Panc1 (cell line): ENCODE measurements around the gene CFAP45.

ENCODE experiments used
- POLR2AphosphoS5 ChIP-seq: IDR thresholded peaks from 2 replicates; pipeline ENCODE4 v1.6.1; 2012; ENCODE audit warnings: mild to moderate bottlenecking, low read depth, low read length, moderate library complexity
- SIN3A ChIP-seq: IDR thresholded peaks from 2 replicates; pipeline ENCODE4 v1.6.1; 2012; ENCODE audit warnings: low read depth, mild to moderate bottlenecking, low read length, moderate library complexity, borderline replicate concordance; ENCODE audit not compliant: insufficient read depth
- TCF7L2 ChIP-seq: IDR thresholded peaks from 2 replicates; pipeline ENCODE4 v1.6.1; 2011; ENCODE audit warnings: mild to moderate bottlenecking, low read depth, low read length, inconsistent platforms
- TF ChIP-seq, protein P1 (sequence below): fragments of 450-650 bp; IDR thresholded peaks from 2 replicates; pipeline ENCODE4 v1.5.1; 2017; ENCODE audit warnings: mild to moderate bottlenecking
- TF ChIP-seq, protein P2 (sequence below), 2 experiments: IDR thresholded peaks; 2 replicates each; pipeline ENCODE4 v1.6.1; 2011 to 2012; ENCODE audit warnings: low read depth in 2 of 2, control low read depth in 1 of 2, low read length in 1 of 2, mild to moderate bottlenecking in 1 of 2, moderate library complexity in 1 of 2; ENCODE audit not compliant: insufficient read depth in 1 of 2

- TF ChIP-seq, protein P1, sequence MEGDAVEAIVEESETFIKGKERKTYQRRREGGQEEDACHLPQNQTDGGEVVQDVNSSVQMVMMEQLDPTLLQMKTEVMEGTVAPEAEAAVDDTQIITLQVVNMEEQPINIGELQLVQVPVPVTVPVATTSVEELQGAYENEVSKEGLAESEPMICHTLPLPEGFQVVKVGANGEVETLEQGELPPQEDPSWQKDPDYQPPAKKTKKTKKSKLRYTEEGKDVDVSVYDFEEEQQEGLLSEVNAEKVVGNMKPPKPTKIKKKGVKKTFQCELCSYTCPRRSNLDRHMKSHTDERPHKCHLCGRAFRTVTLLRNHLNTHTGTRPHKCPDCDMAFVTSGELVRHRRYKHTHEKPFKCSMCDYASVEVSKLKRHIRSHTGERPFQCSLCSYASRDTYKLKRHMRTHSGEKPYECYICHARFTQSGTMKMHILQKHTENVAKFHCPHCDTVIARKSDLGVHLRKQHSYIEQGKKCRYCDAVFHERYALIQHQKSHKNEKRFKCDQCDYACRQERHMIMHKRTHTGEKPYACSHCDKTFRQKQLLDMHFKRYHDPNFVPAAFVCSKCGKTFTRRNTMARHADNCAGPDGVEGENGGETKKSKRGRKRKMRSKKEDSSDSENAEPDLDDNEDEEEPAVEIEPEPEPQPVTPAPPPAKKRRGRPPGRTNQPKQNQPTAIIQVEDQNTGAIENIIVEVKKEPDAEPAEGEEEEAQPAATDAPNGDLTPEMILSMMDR: no peak
- no peak for TF ChIP-seq TCF7L2
- TF ChIP-seq, protein P2, sequence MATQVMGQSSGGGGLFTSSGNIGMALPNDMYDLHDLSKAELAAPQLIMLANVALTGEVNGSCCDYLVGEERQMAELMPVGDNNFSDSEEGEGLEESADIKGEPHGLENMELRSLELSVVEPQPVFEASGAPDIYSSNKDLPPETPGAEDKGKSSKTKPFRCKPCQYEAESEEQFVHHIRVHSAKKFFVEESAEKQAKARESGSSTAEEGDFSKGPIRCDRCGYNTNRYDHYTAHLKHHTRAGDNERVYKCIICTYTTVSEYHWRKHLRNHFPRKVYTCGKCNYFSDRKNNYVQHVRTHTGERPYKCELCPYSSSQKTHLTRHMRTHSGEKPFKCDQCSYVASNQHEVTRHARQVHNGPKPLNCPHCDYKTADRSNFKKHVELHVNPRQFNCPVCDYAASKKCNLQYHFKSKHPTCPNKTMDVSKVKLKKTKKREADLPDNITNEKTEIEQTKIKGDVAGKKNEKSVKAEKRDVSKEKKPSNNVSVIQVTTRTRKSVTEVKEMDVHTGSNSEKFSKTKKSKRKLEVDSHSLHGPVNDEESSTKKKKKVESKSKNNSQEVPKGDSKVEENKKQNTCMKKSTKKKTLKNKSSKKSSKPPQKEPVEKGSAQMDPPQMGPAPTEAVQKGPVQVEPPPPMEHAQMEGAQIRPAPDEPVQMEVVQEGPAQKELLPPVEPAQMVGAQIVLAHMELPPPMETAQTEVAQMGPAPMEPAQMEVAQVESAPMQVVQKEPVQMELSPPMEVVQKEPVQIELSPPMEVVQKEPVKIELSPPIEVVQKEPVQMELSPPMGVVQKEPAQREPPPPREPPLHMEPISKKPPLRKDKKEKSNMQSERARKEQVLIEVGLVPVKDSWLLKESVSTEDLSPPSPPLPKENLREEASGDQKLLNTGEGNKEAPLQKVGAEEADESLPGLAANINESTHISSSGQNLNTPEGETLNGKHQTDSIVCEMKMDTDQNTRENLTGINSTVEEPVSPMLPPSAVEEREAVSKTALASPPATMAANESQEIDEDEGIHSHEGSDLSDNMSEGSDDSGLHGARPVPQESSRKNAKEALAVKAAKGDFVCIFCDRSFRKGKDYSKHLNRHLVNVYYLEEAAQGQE (IDR thresholded peaks at IDR 0.05; ENCODE audit: insufficient read depth in 1 of 2, low read depth in 2 of 2, low read length in 1 of 2): no peak
- no peak for TF ChIP-seq POLR2AphosphoS5
- no peak for TF ChIP-seq SIN3A
These were observed 56.5 kb downstream of the CFAP45 start for GRCh38 chr1:159843459-159843858.
